Prostate gland (tissue), 2 donors: ENCODE data around the gene ARF6. TPM values are rescaled to one million over a fixed set of nuclear protein-coding genes. Genes with fewer than 3 reads are reported as not detected.

Experiments used
- DNase-seq: peaks from one replicate; pipeline ENCODE4 v3.0.0-alpha.2; 2019; ENCODE audit warnings: low spot score
- H3K27ac ChIP-seq, 2 donors: fragments of 200-600 bp; sonication (generic); 2 replicates each; pipeline ENCODE4 v1.5.1; 2017 to 2019
- H3K27me3 ChIP-seq: fragments of 200-600 bp; sonication (generic); replicated peaks from 2 replicates; pipeline ENCODE4 v1.5.1; 2019; ENCODE audit not compliant: insufficient read depth
- H3K36me3 ChIP-seq, 2 donors: fragments of 200-600 bp; sonication (generic); 1 replicate in 1 of 2; 2 replicates in 1 of 2; pipeline versions ENCODE4 v1.5.1 to v1.8.1; 2017 to 2019
- H3K4me1 ChIP-seq: fragments of 200-600 bp; sonication (generic); replicated peaks from 2 replicates; pipeline ENCODE4 v1.5.1; 2019
- H3K4me3 ChIP-seq, 2 donors: fragments of 200-600 bp; sonication (generic); 2 replicates each; pipeline ENCODE4 v1.5.1; 2017 to 2019
- H3K9me3 ChIP-seq: fragments of 200-600 bp; sonication (generic); 2 replicates; pipeline ENCODE4 v1.5.1; 2017
- POLR2A ChIP-seq: fragments of 450-650 bp; IDR thresholded peaks from one replicate; pipeline ENCODE4 v1.6.1; 2016; ENCODE audit warnings: antibody characterized with exemption, mild to moderate bottlenecking
- POLR2AphosphoS5 ChIP-seq: sonication (generic); formaldehyde crosslinking; IDR thresholded peaks from one replicate; pipeline ENCODE4 v1.6.1; 2017; ENCODE audit warnings: antibody characterized with exemption
- WGBS: methylation state at CpG from one replicate; pipeline ENCODE4 v1.1.5; 2018; 5-methylcytosine and 5-hydroxymethylcytosine counted together
- intact Hi-C: fragments of 100-400 bp; cut with DNase I; formaldehyde crosslinking; loops from one replicate; pipeline ENCODE4 v1.14.2; 2022
- small RNA-seq, 2 donors: library from RNA; depleted of rRNA; stranded (forward); fragments of <200 nt; gene quantifications; one replicate each; pipeline ENCODE3, GENCODE V24; 2016
- total RNA-seq, 2 donors: library from RNA; depleted of rRNA; stranded (reverse); fragments of >200 nt; gene quantifications; one replicate each; pipeline ENCODE4 v1.1.0, GENCODE V29; 2016
- TF ChIP-seq, protein P1 (sequence below), 4 experiments: fragments of 200-600 bp in 2 of 4; fragments of 450-650 bp in 2 of 4; sonication (generic) in 2 of 4; IDR thresholded peaks; 1 replicate in 3 of 4; 2 replicates in 1 of 4; pipeline ENCODE4 v1.5.1; 2016 to 2019; ENCODE audit warnings: antibody characterized with exemption in 4 of 4, mild to moderate bottlenecking in 2 of 4, moderate library complexity in 2 of 4

The ARF6 gene
- total RNA-seq, 2 donors from 2014 or later: 64.3 to 92.7 TPM

- intact Hi-C loops: no loop called here
- H3K4me1 ChIP-seq: no peaks in the 10 kb centered on the region
- no peak for DNase-seq
- TF ChIP-seq POLR2AphosphoS5 (no peak), POLR2A (no peak)
- TF ChIP-seq, protein P1, sequence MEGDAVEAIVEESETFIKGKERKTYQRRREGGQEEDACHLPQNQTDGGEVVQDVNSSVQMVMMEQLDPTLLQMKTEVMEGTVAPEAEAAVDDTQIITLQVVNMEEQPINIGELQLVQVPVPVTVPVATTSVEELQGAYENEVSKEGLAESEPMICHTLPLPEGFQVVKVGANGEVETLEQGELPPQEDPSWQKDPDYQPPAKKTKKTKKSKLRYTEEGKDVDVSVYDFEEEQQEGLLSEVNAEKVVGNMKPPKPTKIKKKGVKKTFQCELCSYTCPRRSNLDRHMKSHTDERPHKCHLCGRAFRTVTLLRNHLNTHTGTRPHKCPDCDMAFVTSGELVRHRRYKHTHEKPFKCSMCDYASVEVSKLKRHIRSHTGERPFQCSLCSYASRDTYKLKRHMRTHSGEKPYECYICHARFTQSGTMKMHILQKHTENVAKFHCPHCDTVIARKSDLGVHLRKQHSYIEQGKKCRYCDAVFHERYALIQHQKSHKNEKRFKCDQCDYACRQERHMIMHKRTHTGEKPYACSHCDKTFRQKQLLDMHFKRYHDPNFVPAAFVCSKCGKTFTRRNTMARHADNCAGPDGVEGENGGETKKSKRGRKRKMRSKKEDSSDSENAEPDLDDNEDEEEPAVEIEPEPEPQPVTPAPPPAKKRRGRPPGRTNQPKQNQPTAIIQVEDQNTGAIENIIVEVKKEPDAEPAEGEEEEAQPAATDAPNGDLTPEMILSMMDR (IDR thresholded peaks at IDR 0.05): no peak
- H3K4me3 ChIP-seq: no peak overlapping the region
- WGBS: 56% methylated on average over 2 of the region's 2 CpGs
- H3K27ac ChIP-seq: no peak overlapping the region
- no peaks in the 10 kb centered on the region for H3K36me3 ChIP-seq
- no peaks in the 10 kb centered on the region for H3K9me3 ChIP-seq
- no peaks in the 10 kb centered on the region for H3K27me3 ChIP-seq
Observed at GRCh38 chr14:49942090-49942489, 49.2 kb downstream of the ARF6 start.

DNA sequence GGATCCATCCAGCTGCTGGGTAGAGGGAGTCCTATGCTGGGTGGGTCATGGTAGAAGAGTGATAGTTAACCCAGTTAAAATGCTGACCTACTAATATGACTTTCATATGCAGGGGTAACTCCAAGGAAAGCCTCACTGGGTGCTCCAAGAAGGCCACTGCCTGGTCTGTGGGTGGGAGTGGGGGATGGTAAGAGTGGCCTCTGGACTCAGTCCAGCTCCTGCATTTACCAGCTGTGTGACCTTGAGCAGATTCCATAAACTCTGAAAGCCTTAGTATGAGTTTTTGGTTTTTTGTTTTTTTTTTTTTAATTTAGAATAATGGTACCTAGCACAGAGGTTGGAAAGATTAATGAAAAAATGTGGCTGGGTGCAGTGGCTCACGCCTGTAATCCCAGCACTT lies 51.6 kb downstream of the ARF6 start:
- Histone ChIP-seq H3K36me3 (no peaks in the 10 kb centered on the region), H3K27ac (no peak overlapping the region), H3K4me1 (no peaks in the 10 kb centered on the region), H3K9me3 (no peaks in the 10 kb centered on the region), H3K4me3 (no peak overlapping the region), H3K27me3 (no peaks in the 10 kb centered on the region)
- TF ChIP-seq POLR2AphosphoS5 (no peak), POLR2A (no peak)
- TF ChIP-seq, protein P1 (IDR thresholded peaks at IDR 0.05): no peak
- intact Hi-C loops: no loop called here
- DNase-seq: no peak
- 81% methylated on average over 1 of the region's 1 CpG for WGBS

- 87% methylated on average over 8 of the region's 8 CpGs for WGBS
- H3K27me3 ChIP-seq: no peaks in the 10 kb centered on the region
Observed at GRCh38 chr14:49945448-49946319, 52.8 kb downstream of the ARF6 start.

More at GRCh38 chr14:49945448-49946319, 52.8 kb downstream of the ARF6 start:
- intact Hi-C loops: no loop called here
- DNase-seq: no peak
- H3K4me3 ChIP-seq: no peak overlapping the region
- no peak overlapping the region for H3K27ac ChIP-seq
- TF ChIP-seq, protein P1 (IDR thresholded peaks at IDR 0.05): no peak
- H3K36me3 ChIP-seq: no peaks in the 10 kb centered on the region
- H3K4me1 ChIP-seq: peaks cover 2% of the 10 kb centered on the region
- H3K9me3 ChIP-seq: no peaks in the 10 kb centered on the region

Small RNA genes within 50 kb of the gene (small RNA-seq; reads per million reads assigned to genes)
- gene RF00017: 0 reads per million in 2 donors
- 1.4 to 2.0 reads per million in 2 donors for gene RN7SL2
- 0 to 0.91 reads per million in 2 donors for gene RN7SL3
- gene RNU6-189P: 0 reads per million in 2 donors

Other genes with a start within 250 kb of the ARF6 start
- 1 to 10 TPM; 3.2 to 5.8 TPM for gene POLE2, start 204.9 kb upstream of the ARF6 start, total RNA-seq
- gene KLHDC1, start 200.0 kb upstream of the ARF6 start, total RNA-seq: 1 to 10 TPM; 4.6 to 7.7 TPM
- 10 to 100 TPM; 78.4 to 83.2 TPM for gene KLHDC2, start 124.9 kb upstream of the ARF6 start, total RNA-seq
- 10 to 100 TPM; 63.9 to 71.7 TPM for gene NEMF, start 40.3 kb upstream of the ARF6 start, total RNA-seq
- 1 to 10 TPM; 6.1 to 6.4 TPM for gene VCPKMT, start 223.5 kb downstream of the ARF6 start, total RNA-seq